ENCODE measurements around the gene NOP56.

DNA sequence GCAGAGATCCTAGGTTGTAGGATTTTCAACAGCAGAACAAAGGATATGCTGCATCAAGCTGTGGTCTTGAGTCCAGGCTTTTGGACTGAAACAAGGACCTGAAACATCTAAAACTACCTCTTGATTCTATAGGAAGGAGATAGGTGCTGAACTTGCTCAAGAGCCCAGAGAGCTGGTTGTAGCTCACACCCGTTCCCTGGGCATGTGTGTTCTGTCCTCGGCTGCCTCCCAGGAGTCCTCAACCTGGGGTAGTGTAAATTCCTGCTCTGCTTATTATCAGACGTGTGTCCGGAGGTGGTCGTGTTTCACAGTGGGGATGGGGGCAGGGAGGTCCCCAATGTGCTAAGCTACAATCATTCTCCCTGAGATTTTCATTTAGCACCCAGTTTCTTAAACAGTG lies 4.8 kb downstream of the NOP56 start:
- TF ChIP-seq, protein P1, sequence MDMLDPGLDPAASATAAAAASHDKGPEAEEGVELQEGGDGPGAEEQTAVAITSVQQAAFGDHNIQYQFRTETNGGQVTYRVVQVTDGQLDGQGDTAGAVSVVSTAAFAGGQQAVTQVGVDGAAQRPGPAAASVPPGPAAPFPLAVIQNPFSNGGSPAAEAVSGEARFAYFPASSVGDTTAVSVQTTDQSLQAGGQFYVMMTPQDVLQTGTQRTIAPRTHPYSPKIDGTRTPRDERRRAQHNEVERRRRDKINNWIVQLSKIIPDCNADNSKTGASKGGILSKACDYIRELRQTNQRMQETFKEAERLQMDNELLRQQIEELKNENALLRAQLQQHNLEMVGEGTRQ (IDR thresholded peaks at IDR 0.05), result no peak
- TF ChIP-seq PHF8 (IDR thresholded peaks at IDR 0.05; ENCODE audit: borderline replicate concordance, low read depth) (no peak), MAZ (IDR thresholded peaks at IDR 0.05; ENCODE audit: borderline replicate concordance, low read depth, low read length) (no peak), KDM1A (IDR thresholded peaks at IDR 0.05; ENCODE audit: low read depth) (no peak)
- TF ChIP-seq, protein P2, sequence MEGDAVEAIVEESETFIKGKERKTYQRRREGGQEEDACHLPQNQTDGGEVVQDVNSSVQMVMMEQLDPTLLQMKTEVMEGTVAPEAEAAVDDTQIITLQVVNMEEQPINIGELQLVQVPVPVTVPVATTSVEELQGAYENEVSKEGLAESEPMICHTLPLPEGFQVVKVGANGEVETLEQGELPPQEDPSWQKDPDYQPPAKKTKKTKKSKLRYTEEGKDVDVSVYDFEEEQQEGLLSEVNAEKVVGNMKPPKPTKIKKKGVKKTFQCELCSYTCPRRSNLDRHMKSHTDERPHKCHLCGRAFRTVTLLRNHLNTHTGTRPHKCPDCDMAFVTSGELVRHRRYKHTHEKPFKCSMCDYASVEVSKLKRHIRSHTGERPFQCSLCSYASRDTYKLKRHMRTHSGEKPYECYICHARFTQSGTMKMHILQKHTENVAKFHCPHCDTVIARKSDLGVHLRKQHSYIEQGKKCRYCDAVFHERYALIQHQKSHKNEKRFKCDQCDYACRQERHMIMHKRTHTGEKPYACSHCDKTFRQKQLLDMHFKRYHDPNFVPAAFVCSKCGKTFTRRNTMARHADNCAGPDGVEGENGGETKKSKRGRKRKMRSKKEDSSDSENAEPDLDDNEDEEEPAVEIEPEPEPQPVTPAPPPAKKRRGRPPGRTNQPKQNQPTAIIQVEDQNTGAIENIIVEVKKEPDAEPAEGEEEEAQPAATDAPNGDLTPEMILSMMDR (IDR thresholded peaks at IDR 0.05), result no peak

Measured in A549 (cell line).